ENCODE measurements around the gene S100A5. TPM values are rescaled to one million over a fixed set of nuclear protein-coding genes. Genes with fewer than 3 reads are reported as not detected.
A peak's percentile ranks its signal among the peaks of the same experiment; 100 is the strongest.

The S100A5 gene
- total and polyA plus RNA-seq, 9 of the 15 experiments (the other 6 are each of a cell fraction or from before 2014, with no cell fraction given): 0.56 to 1.4 (median 0.64) TPM; not detected in 5

GRCh38 chr1:153545067-153546055, 4.6 kb upstream of the S100A5 start, which contains the start of gene S100A4 (continued):
- TF ChIP-seq RNF219 (CRISPR knock-in tag; IDR thresholded peaks at IDR 0.05) (no peak), MAFK (IDR thresholded peaks at IDR 0.05; ENCODE audit: low read length) (no peak), ZNF696 (CRISPR knock-in tag; conservative IDR thresholded peaks at IDR 0.05) (no peak), PTTG1 (tag; IDR thresholded peaks at IDR 0.05; ENCODE audit: low read depth) (no peak), ZNF57 (CRISPR knock-in tag; IDR thresholded peaks at IDR 0.05) (no peak), NR3C1 (CRISPR knock-in tag; IDR thresholded peaks at IDR 0.05) (no peak), ZNF134 (CRISPR knock-in tag; conservative IDR thresholded peaks at IDR 0.05) (no peak), ZBED1 (IDR thresholded peaks at IDR 0.05) (no peak), ZNF354B (CRISPR knock-in tag; IDR thresholded peaks at IDR 0.05) (no peak), ZC3H8 (IDR thresholded peaks at IDR 0.05) (no peak), CEBPG (CRISPR knock-in tag; IDR thresholded peaks at IDR 0.05) (no peak), CEBPG (tag; conservative IDR thresholded peaks at IDR 0.05 in 1 of 2, IDR thresholded peaks at IDR 0.05 in 1 of 2) (no peak), PCBP2 (IDR thresholded peaks at IDR 0.05; ENCODE audit: low read depth, low read length, poor library complexity, severe bottlenecking) (no peak), ZBTB1 (CRISPR knock-in tag; IDR thresholded peaks at IDR 0.05; ENCODE audit: borderline replicate concordance, low read depth) (no peak), SLC30A9 (CRISPR knock-in tag; IDR thresholded peaks at IDR 0.05) (no peak), UBTF (IDR thresholded peaks at IDR 0.05; ENCODE audit: borderline replicate concordance in 1 of 2, low read depth in 2 of 2, low read length in 2 of 2) (no peak), KLF1 (tag; IDR thresholded peaks at IDR 0.05) (peak; percentile 68), ZNF551 (CRISPR knock-in tag; IDR thresholded peaks at IDR 0.05) (no peak), MTF1 (CRISPR knock-in tag; IDR thresholded peaks at IDR 0.05; ENCODE audit: borderline replicate concordance) (no peak), ZNF146 (CRISPR knock-in tag; IDR thresholded peaks at IDR 0.05; ENCODE audit: unreplicated experiment) (no peak), KDM1A (IDR thresholded peaks at IDR 0.05) (no peak), ATF1 (CRISPR knock-in tag; IDR thresholded peaks at IDR 0.05) (no peak), ATF1 (tag; IDR thresholded peaks at IDR 0.05) (peak; percentile 47), MITF (IDR thresholded peaks at IDR 0.05) (no peak), NCOA6 (IDR thresholded peaks at IDR 0.05) (no peak), ZNF77 (CRISPR knock-in tag; IDR thresholded peaks at IDR 0.05) (no peak)

All from K562 (cell line).